Measurements from ENCODE around the gene NASP. TPM values are rescaled to one million over a fixed set of nuclear protein-coding genes. Genes with fewer than 3 reads are reported as not detected.

Gene NASP
- total and polyA plus RNA-seq, 12 donors = 26.6 to 127 (median 31.1) TPM

- intact Hi-C loops (cut with DNase I) = loop anchor here in 8 of 10 donors (2.0 to 10.0 kb wide), 8 partner anchors 51 to 556 kb away; partner anchors contain the start of genes HECTD3 (in 2 of the 8) and UROD (in 2 of the 8)
- Histone ChIP-seq H3K36me3 (peaks cover 0 to 77% (median 2%) of the 10 kb centered on the region in 9 donors), H3K4me1 (peaks cover 0 to 17% (median 12%) of the 10 kb centered on the region in 9 donors), H3K4me3 (no peak overlapping the region), H3K27me3 (no peaks in the 10 kb centered on the region), H3K27ac (no peak overlapping the region), H3K9me3 (no peaks in the 10 kb centered on the region)
- 90% methylated on average over 7 of the region's 7 CpGs for WGBS, 2 donors
- DNase-seq = no peak
- TF ChIP-seq CTCF (IDR thresholded peaks at IDR 0.05) = no peak
- ATAC-seq = no peak
These were observed 15.9 kb upstream of the NASP start for GRCh38 chr1:45567911-45568310.

- no peaks in the 10 kb centered on the region for H3K27me3 ChIP-seq
- peaks cover 0 to 17% (median 12%) of the 10 kb centered on the region in 9 donors for H3K4me1 ChIP-seq
- DNase-seq (no peak), ATAC-seq (no peak)
- peaks cover 0 to 72% (median 0%) of the 10 kb centered on the region in 9 donors for H3K36me3 ChIP-seq
- H3K4me3 ChIP-seq = no peak overlapping the region
- no peak for TF ChIP-seq CTCF (IDR thresholded peaks at IDR 0.05)
- intact Hi-C loops (cut with DNase I) = loop anchor here in 8 of 10 donors (2.0 to 10.0 kb wide), 8 partner anchors 51 to 556 kb away; partner anchors contain the start of genes HECTD3 (in 2 of the 8) and UROD (in 2 of the 8)
- 86 to 90% methylated on average over 4 of the region's 4 CpGs for WGBS, 2 donors
- no peaks in the 10 kb centered on the region for H3K9me3 ChIP-seq
- no peak overlapping the region for H3K27ac ChIP-seq
These were observed 15.4 kb upstream of the NASP start for GRCh38 chr1:45568421-45568820.

- Histone ChIP-seq H3K36me3 (peaks cover 0 to 62% (median 0%) of the 10 kb centered on the region in 9 donors), H3K4me3 (no peak overlapping the region), H3K27ac (no peak overlapping the region), H3K27me3 (no peaks in the 10 kb centered on the region), H3K9me3 (no peaks in the 10 kb centered on the region), H3K4me1 (peaks cover 0 to 17% (median 12%) of the 10 kb centered on the region in 9 donors)
- no peak for TF ChIP-seq CTCF (IDR thresholded peaks at IDR 0.05)
- no peak for ATAC-seq
- WGBS, 2 donors = 56 to 57% methylated on average over 4 of the region's 4 CpGs
- intact Hi-C loops (cut with DNase I) = loop anchor here in 8 of 10 donors (2.0 to 10.0 kb wide), 8 partner anchors 52 to 557 kb away; partner anchors contain the start of genes HECTD3 (in 2 of the 8) and UROD (in 2 of the 8)
- DNase-seq = no peak
These were observed 14.3 kb upstream of the NASP start for GRCh38 chr1:45569571-45569961.

- DNase-seq (peak; percentile 34 to 72), ATAC-seq (peak; percentile 74 to 88 (median 82))
- Histone ChIP-seq H3K36me3 (peaks cover 0 to 62% (median 0%) of the 10 kb centered on the region in 9 donors), H3K4me3 (no peak overlapping the region), H3K27ac (no peak overlapping the region), H3K4me1 (peaks cover 0 to 17% (median 12%) of the 10 kb centered on the region in 9 donors), H3K27me3 (no peaks in the 10 kb centered on the region), H3K9me3 (no peaks in the 10 kb centered on the region)
- TF ChIP-seq CTCF (IDR thresholded peaks at IDR 0.05) = peak; percentile 88 to 99 (median 98)
- intact Hi-C loops (cut with DNase I) = loop anchor here (1.0 to 10.0 kb wide), 11 partner anchors 53 to 558 kb away; partner anchors contain the start of genes HECTD3 (in 4 of the 10) and UROD (in 4 of the 10)
- 13 to 15% methylated on average over 8 of the region's 8 CpGs for WGBS, 2 donors
These were observed 13.8 kb upstream of the NASP start for GRCh38 chr1:45569962-45570581.
